Epithelial cell of esophagus (primary cell): ENCODE data around the gene ARFGAP1.
A peak's percentile ranks its signal among the peaks of the same experiment; 100 is the strongest.

Experiments
- DNase-seq: peaks from one replicate; pipeline ENCODE4 v3.0.0; 2010; ENCODE audit warnings: low read depth
- H3K4me3 ChIP-seq: 2 replicates; pipeline ENCODE4 v1.5.1; 2011; ENCODE audit warnings: mild to moderate bottlenecking, low read length, control low read depth
- TF ChIP-seq, protein P1 (sequence below): IDR thresholded peaks from 2 replicates; pipeline ENCODE4 v1.5.1; 2011; ENCODE audit warnings: low read depth, mild to moderate bottlenecking, low read length, control low read depth, inconsistent platforms; ENCODE audit not compliant: insufficient read depth; ENCODE audit errors: missing control alignments

ARFGAP1 gene

DNA sequence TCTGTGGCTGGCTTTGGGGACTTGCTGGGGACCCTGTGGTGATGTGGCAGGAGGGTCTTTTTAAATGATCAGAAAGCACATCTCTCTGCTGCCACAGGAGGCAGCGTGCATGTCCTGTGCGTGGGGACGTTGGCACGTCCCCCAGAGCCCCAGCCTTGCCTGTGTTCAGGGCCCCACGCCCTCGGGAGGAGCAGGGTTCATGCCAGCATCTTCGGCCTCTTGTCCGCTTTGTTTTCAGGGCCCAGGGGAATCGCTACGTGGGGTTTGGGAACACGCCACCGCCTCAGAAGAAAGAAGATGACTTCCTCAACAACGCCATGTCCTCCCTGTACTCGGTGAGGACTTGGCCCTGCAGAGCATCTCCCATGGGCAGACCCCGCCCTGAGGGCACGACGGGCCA lies 6.0 kb downstream of the ARFGAP1 start:
- no peak for DNase-seq
- TF ChIP-seq, protein P1, sequence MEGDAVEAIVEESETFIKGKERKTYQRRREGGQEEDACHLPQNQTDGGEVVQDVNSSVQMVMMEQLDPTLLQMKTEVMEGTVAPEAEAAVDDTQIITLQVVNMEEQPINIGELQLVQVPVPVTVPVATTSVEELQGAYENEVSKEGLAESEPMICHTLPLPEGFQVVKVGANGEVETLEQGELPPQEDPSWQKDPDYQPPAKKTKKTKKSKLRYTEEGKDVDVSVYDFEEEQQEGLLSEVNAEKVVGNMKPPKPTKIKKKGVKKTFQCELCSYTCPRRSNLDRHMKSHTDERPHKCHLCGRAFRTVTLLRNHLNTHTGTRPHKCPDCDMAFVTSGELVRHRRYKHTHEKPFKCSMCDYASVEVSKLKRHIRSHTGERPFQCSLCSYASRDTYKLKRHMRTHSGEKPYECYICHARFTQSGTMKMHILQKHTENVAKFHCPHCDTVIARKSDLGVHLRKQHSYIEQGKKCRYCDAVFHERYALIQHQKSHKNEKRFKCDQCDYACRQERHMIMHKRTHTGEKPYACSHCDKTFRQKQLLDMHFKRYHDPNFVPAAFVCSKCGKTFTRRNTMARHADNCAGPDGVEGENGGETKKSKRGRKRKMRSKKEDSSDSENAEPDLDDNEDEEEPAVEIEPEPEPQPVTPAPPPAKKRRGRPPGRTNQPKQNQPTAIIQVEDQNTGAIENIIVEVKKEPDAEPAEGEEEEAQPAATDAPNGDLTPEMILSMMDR: no peak
- H3K4me3 ChIP-seq: no peak overlapping the region

DNA sequence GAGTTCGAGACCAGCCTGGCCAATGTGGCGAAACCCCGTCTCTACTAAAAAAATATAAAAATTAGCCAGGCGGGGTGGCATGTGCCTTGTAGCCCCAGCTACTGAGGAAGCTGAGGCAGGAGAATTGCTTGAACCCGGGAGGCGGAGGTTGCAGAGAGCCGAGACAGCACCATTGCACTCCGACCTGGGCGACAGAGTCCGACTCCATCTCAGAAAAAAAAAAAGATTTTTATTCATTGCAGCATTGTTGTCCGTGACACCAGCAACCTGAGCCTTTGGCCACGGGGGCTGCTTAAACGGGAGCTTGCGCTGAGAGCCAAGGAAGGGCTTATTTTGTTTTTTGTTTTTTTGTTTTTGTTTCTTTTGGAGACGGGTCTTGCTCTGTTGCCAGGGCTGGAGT lies 7.3 kb downstream of the ARFGAP1 start:
- no peak overlapping the region for H3K4me3 ChIP-seq
- TF ChIP-seq, protein P1: no peak
- no peak for DNase-seq

DNA sequence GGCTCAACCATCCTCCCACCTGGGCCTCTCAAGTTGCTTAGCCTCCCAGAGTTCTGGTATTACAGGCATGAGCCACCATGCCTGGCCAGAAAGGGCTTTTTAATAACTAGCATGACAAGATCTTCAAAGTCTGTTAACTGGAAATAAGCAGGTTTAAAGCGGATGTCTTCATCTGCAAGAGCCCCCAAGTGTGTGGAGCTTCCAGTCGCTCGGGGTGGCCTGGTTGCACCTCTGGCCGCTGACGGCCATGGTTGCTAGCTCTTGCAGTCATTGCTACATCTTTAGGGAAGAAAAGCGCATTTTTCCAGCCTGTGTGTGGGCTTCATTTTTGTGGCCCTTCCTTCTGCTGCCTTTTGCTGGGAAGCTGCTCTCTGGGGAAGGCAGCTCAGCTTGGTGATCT lies 7.8 kb downstream of the ARFGAP1 start:
- DNase-seq: no peak
- TF ChIP-seq, protein P1: no peak
- no peak overlapping the region for H3K4me3 ChIP-seq

DNA sequence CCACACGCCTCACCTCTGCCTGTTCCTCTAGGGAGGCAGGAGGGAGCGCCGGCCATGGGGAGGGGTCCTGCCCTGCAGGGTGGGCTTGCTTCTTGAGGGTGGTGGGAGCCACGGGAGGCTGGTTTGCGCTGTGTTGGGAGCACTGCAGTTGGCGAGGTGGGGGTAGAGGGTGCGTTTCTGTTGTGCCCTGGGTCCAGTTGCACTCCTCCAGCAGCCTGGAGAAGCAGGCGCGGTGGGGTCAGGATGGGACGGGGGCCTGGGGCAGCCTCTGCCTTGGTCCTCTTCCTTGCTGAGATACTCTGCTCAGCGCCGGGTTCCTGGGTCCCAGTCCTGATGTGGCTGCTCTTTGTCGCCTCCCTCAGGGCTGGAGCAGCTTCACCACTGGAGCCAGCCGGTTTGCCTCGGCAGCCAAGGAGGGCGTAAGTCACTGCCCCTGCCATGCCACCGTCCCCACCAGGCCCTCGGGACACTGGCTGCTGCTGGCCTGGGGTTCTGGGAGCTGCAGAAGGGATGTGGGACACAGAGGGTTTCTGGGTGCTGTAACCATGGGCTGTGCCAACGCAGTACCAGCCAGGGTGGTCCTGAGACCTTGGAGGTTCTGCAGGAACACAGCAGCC lies 8.4 kb downstream of the ARFGAP1 start:
- TF ChIP-seq, protein P1: peak; percentile 43
- no peak overlapping the region for H3K4me3 ChIP-seq
- DNase-seq: peak; percentile 29

DNA sequence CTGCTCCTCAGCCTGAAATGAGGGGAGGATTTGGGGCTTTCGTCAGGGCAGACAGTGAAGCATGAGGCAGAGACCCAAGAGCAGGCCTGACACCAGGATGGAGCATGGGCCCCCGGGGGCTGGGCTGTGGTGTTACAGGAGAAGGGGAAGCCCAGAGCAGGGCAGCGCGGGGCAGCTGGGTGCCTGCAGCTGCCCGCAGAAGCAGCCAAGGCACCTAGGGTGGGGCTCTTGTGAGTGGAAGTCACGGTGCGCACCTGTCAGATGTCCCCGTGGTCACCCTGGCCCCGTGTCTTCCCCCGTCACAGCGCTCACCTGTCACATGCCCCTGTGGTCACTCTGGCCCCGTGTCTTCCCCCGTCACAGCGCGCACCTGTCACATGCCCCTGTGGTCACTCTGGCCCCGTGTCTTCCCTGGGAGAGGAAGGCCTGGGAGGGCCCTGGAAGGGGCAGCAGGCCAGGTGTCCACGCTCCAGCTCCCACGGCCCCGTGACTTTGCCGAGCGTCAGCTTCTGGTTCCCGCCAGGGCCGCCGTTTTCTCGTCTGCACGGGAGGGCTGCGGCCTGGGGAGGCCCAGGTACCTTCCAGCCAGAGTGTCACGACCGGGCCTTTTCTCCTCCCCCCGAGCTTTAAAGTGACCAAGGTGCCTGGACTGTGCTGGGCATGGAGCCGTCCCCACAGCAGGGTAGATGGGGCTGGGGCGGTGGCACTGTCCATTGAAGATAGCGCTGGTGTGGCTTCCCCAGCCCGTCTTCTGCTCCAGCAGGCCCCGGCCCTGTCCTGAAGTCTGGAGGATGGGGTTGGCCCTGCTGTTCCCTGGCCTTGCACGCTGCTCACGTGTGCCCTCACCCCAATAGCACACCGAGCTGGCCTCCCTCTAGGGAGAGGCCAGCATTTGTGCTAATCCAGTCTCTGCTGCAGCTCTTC lies 9.4 kb downstream of the ARFGAP1 start:
- TF ChIP-seq, protein P1: no peak
- no peak overlapping the region for H3K4me3 ChIP-seq
- DNase-seq: no peak

DNA sequence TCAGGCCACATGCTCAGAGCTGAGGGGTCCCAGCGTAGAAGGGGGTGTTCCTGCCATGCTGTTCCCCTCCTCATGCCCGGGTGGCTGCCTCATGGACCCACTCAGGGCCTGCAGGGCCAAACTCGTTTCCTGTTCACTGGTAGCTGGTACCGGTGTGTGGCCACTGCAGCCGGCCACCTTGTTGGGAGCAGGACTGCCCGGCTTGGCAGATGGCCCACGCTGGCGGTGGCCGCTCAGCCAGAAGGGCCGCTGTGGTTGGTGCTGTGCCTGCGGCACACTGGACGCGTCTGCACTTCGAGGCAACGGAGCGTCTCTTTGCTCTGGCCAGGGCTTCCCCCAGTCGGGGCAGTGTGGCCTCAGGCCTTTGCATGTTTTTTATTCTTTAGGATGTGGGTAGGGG lies 10.3 kb downstream of the ARFGAP1 start:
- H3K4me3 ChIP-seq: no peak overlapping the region
- TF ChIP-seq, protein P1: no peak
- DNase-seq: no peak
